ENCODE results near the gene ASIC4. TPM values are rescaled to one million over a fixed set of nuclear protein-coding genes. Genes with fewer than 3 reads are reported as not detected.

Gene ASIC4
- total RNA-seq, 1 experiment from 2014 or later: 0.17 TPM

GRCh38 chr2:219539926-219540678, 25.8 kb downstream of the ASIC4 start:
- CTCF ChIA-PET: interaction anchor here (1.1 to 1.7 kb wide), 2 partner anchors 10 to 149 kb away, joined by 5 read pairs; no protein-coding TSS in a partner anchor
- Mint-ChIP-seq H3K9me3 (ENCODE audit: low read depth, unreplicated experiment) (no peaks in the 10 kb centered on the region), H3K36me3 (ENCODE audit: insufficient read depth, unreplicated experiment) (peaks cover 75% of the 10 kb centered on the region), H3K27me3 (ENCODE audit: unreplicated experiment) (peaks cover 9% of the 10 kb centered on the region), H3K4me1 (ENCODE audit: low read depth, unreplicated experiment) (peaks cover 37% of the 10 kb centered on the region), H3K27ac (ENCODE audit: unreplicated experiment) (no peak overlapping the region), H3K4me3 (ENCODE audit: low read depth, unreplicated experiment) (no peak overlapping the region)
- DNase-seq: no peak
- no peak for TF ChIP-seq CTCF (IDR thresholded peaks at IDR 0.05; ENCODE audit: unreplicated experiment)
- intact Hi-C loops (cut with micrococcal nuclease; ENCODE audit: unreplicated experiment): loop anchor here (5.0 kb wide), 1 partner anchor 102 kb away; no protein-coding TSS in a partner anchor
- BruUV-seq (replicated peaks): no TSS peak

GRCh38 chr2:219540784-219541504, 26.7 kb downstream of the ASIC4 start:
- peaks cover 18% of the 10 kb centered on the region for H3K27me3 Mint-ChIP-seq (ENCODE audit: unreplicated experiment)
- H3K9me3 Mint-ChIP-seq (ENCODE audit: low read depth, unreplicated experiment): no peaks in the 10 kb centered on the region
- peaks cover 38% of the 10 kb centered on the region for H3K4me1 Mint-ChIP-seq (ENCODE audit: low read depth, unreplicated experiment)
- H3K4me3 Mint-ChIP-seq (ENCODE audit: low read depth, unreplicated experiment): peak overlapping the region; percentile 91
- intact Hi-C loops (cut with micrococcal nuclease; ENCODE audit: unreplicated experiment): loop anchor here (1.0 to 5.0 kb wide), 2 partner anchors 101 to 148 kb away; no protein-coding TSS in a partner anchor
- peak overlapping the region; percentile 28 for H3K27ac Mint-ChIP-seq (ENCODE audit: unreplicated experiment)
- no peak for TF ChIP-seq CTCF (IDR thresholded peaks at IDR 0.05; ENCODE audit: unreplicated experiment)
- peaks cover 71% of the 10 kb centered on the region for H3K36me3 Mint-ChIP-seq (ENCODE audit: insufficient read depth, unreplicated experiment)
- no TSS peak for BruUV-seq (replicated peaks)
- no peak for DNase-seq
- CTCF ChIA-PET: interaction anchor here (0.6 to 1.1 kb wide), 4 partner anchors 9 to 247 kb away, joined by 3 to 5 read pairs (median 4); partner anchors contain the start of gene OBSL1

- peak; percentile 96 for DNase-seq
- Mint-ChIP-seq H3K4me3 (ENCODE audit: low read depth, unreplicated experiment) (peak overlapping the region; percentile 91), H3K36me3 (ENCODE audit: insufficient read depth, unreplicated experiment) (peaks cover 65% of the 10 kb centered on the region), H3K4me1 (ENCODE audit: low read depth, unreplicated experiment) (peaks cover 32% of the 10 kb centered on the region), H3K27ac (ENCODE audit: unreplicated experiment) (peak overlapping the region; percentile 28), H3K9me3 (ENCODE audit: low read depth, unreplicated experiment) (no peaks in the 10 kb centered on the region), H3K27me3 (ENCODE audit: unreplicated experiment) (peaks cover 25% of the 10 kb centered on the region)
- BruUV-seq (replicated peaks): no TSS peak
- intact Hi-C loops (cut with micrococcal nuclease; ENCODE audit: unreplicated experiment): loop anchor here (1.0 to 5.0 kb wide), 3 partner anchors 55 to 148 kb away; partner anchors contain the start of gene STK11IP
- peak; percentile 99 for TF ChIP-seq CTCF (IDR thresholded peaks at IDR 0.05; ENCODE audit: unreplicated experiment)
- CTCF ChIA-PET: interaction anchor here (0.6 to 1.1 kb wide), 7 partner anchors 10 to 1586 kb away, joined by 3 to 5 read pairs (median 4); partner anchors contain the start of gene OBSL1
Measured at GRCh38 chr2:219541611-219542180, 27.4 kb downstream of the ASIC4 start.

GRCh38 chr2:219542931-219543595, 28.8 kb downstream of the ASIC4 start:
- Mint-ChIP-seq H3K27me3 (ENCODE audit: unreplicated experiment) (peaks cover 30% of the 10 kb centered on the region), H3K36me3 (ENCODE audit: insufficient read depth, unreplicated experiment) (peaks cover 58% of the 10 kb centered on the region), H3K4me1 (ENCODE audit: low read depth, unreplicated experiment) (peaks cover 20% of the 10 kb centered on the region), H3K4me3 (ENCODE audit: low read depth, unreplicated experiment) (peak overlapping the region; percentile 91), H3K9me3 (ENCODE audit: low read depth, unreplicated experiment) (no peaks in the 10 kb centered on the region), H3K27ac (ENCODE audit: unreplicated experiment) (peak overlapping the region; percentile 97)
- no peak for TF ChIP-seq CTCF (IDR thresholded peaks at IDR 0.05; ENCODE audit: unreplicated experiment)
- CTCF ChIA-PET: interaction anchor here (0.8 to 1.8 kb wide), 5 partner anchors 9 to 146 kb away, joined by 3 to 8 read pairs (median 3); a partner anchor contains a TSS
- intact Hi-C loops (cut with micrococcal nuclease; ENCODE audit: unreplicated experiment): loop anchor here (2.0 to 5.0 kb wide), 2 partner anchors 54 to 99 kb away; partner anchors contain the start of gene STK11IP
- no TSS peak for BruUV-seq (replicated peaks)
- peak; percentile 69 for DNase-seq
